Ishikawa (cell line): ENCODE measurements around the gene MAGI1.

ENCODE experiments used
- CEBPB ChIP-seq: IDR thresholded peaks from 2 replicates; pipeline ENCODE4 v1.6.1; 2012
- CREB1 ChIP-seq: IDR thresholded peaks from 2 replicates; pipeline ENCODE4 v1.6.1; 2012; ENCODE audit warnings: low read depth
- EGR1 ChIP-seq: IDR thresholded peaks from 2 replicates; pipeline ENCODE4 v1.6.1; 2012
- EP300 ChIP-seq: IDR thresholded peaks from 2 replicates; pipeline ENCODE4 v1.6.1; 2012; ENCODE audit warnings: borderline replicate concordance
- FOXM1 ChIP-seq: IDR thresholded peaks from 2 replicates; pipeline ENCODE4 v1.6.1; 2012; ENCODE audit warnings: low read depth, borderline replicate concordance
- MAX ChIP-seq: IDR thresholded peaks from 2 replicates; pipeline ENCODE4 v1.6.1; 2012
- NFIC ChIP-seq: IDR thresholded peaks from 2 replicates; pipeline ENCODE4 v1.6.1; 2012
- RAD21 ChIP-seq: IDR thresholded peaks from 2 replicates; pipeline ENCODE4 v1.6.1; 2012; ENCODE audit warnings: low read depth
- REST ChIP-seq: IDR thresholded peaks from 2 replicates; pipeline ENCODE4 v1.6.1; 2012; ENCODE audit warnings: low read depth, mild to moderate bottlenecking
- TAF1 ChIP-seq: IDR thresholded peaks from 2 replicates; pipeline ENCODE4 v1.6.1; 2012; ENCODE audit warnings: low read depth, mild to moderate bottlenecking
- TCF12 ChIP-seq: IDR thresholded peaks from 2 replicates; pipeline ENCODE4 v1.6.1; 2012; ENCODE audit warnings: low read depth
- TEAD4 ChIP-seq: IDR thresholded peaks from 2 replicates; pipeline ENCODE4 v1.6.1; 2012
- YY1 ChIP-seq: IDR thresholded peaks from 2 replicates; pipeline ENCODE4 v1.6.1; 2012; ENCODE audit warnings: low read depth
- ZBTB7A ChIP-seq: IDR thresholded peaks from 2 replicates; pipeline ENCODE4 v1.6.1; 2012; ENCODE audit warnings: low read depth
- TF ChIP-seq, protein P1 (sequence below): IDR thresholded peaks from 2 replicates; pipeline ENCODE4 v1.6.1; 2012

MAGI1 gene

DNA sequence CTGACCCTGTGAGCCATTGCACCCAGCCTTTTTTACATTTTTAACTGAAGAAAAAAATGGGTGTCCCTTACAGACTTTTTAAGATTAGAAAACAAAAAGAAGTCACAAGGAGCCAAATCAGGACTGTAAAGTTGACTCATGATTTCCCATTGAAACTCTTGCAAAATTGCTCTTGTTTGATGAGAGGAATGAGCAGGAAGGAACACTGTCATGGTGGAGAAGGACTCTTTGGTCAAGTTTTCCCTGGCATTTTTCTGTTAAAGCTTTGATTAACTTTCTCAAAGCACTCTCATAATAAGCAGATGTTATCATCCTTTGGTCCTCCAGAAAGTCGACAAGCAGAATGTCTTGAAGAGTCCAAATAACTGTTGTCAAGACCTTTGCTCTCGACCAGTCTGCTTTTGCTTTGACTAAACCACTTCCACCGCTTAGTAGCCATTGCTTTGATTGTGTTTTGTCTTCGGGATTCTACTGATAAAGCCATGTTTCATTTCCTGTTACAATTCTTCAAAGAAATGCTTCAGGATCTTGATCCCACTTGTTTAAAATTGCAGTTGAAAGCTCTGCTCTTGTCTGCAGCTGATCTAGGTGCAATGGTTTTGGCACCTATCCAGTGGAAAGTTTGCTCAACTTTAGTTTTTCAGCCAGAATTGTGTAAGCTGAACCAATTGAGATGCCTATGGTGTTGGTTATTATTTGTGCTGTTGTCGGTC, 369.4 kb downstream of the MAGI1 start:
- TF ChIP-seq CEBPB = no peak
- TF ChIP-seq, protein P1, sequence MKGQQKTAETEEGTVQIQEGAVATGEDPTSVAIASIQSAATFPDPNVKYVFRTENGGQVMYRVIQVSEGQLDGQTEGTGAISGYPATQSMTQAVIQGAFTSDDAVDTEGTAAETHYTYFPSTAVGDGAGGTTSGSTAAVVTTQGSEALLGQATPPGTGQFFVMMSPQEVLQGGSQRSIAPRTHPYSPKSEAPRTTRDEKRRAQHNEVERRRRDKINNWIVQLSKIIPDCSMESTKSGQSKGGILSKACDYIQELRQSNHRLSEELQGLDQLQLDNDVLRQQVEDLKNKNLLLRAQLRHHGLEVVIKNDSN = no peak
- TF ChIP-seq YY1 = no peak
- TF ChIP-seq ZBTB7A = no peak
- no peak for TF ChIP-seq RAD21
- no peak for TF ChIP-seq EGR1

DNA sequence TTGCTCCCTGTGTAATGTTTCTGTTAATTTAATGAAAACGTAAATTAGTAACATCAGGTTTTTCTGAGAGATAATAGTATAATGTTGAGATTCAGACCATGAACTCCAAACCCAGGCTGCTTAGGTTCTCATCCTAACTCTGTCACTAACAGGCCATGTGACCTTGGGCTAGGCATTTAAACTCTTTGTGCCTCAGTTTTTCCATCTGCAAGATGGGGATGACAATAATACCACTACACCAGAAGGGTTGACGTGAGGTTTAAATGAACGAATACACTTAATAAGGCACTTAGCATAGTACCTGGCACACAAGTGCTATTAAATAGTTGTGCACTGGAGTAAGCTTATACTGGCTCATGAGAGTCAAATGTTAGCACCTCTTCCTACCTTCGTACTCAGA, 370.8 kb downstream of the MAGI1 start:
- no peak for TF ChIP-seq TAF1
- TF ChIP-seq FOXM1 = no peak
- no peak for TF ChIP-seq EGR1
- TF ChIP-seq CREB1 = no peak
- no peak for TF ChIP-seq RAD21
- TF ChIP-seq TEAD4 = no peak
- TF ChIP-seq EP300 = no peak
- TF ChIP-seq MAX = no peak
- no peak for TF ChIP-seq NFIC
- TF ChIP-seq, protein P1 = no peak
- TF ChIP-seq TCF12 = no peak

DNA sequence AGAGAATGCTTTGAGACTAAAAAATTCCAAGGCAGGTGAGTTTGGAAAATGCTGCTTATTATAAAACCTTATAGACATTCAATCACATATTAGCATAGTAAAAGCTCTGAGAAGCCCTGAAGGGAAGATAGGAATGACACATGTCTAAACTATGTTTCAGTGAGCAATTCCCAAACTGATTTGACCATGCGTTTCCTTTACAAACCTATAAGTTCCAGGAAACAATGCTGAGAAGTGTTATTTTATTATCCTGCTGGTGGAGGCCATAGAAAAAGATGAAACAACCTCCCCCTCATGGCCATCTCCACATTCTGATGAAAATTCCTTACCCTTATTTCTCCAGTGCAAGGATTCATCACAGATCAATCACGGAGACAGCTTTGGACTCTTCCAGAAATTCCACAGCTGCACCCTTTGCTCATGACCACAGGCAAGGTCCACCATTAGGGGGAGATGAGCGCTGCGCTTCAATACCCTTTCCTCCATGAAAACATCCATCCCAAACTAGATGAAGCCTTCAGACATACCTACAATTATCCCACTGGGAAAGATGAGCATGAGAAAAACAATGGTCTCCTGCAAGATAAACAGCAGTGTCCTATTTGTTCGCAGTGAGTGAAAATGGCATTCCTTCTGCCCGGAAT, 372.1 kb downstream of the MAGI1 start:
- TF ChIP-seq TAF1 (no peak), EGR1 (no peak), NFIC (no peak), ZBTB7A (no peak), REST (no peak), TCF12 (no peak), CEBPB (no peak), YY1 (no peak), RAD21 (no peak), EP300 (no peak), MAX (no peak), TEAD4 (no peak), CREB1 (no peak), FOXM1 (no peak)
- TF ChIP-seq, protein P1 = no peak

GRCh38 chr3:65665915-65666314, 372.8 kb downstream of the MAGI1 start:
- TF ChIP-seq MAX (no peak), YY1 (no peak), TAF1 (no peak), CEBPB (no peak), FOXM1 (no peak), TEAD4 (no peak), REST (no peak), RAD21 (no peak)
- TF ChIP-seq, protein P1 = no peak
